Spleen (tissue), 7 donors: Measurements from ENCODE around the gene PCCA.

Source experiments
- CTCF ChIP-seq, 11 experiments: fragments of 200-600 bp in 7 of 11; fragments of 450-650 bp in 4 of 11; sonication (generic) in 4 of 11; IDR thresholded peaks in 8 of 11; conservative IDR thresholded peaks in 3 of 11; 1 replicate in 7 of 11; 2 replicates in 4 of 11; pipeline versions ENCODE4 v1.4.0 to v1.8.0; 2016 to 2021; ENCODE audit warnings: antibody characterized with exemption in 11 of 11, inconsistent platforms in 4 of 11, mild to moderate bottlenecking in 1 of 11
- POLR2A ChIP-seq, 3 donors: fragments of 450-650 bp; IDR thresholded peaks; one replicate each; pipeline ENCODE4 v1.5.1; 2017; ENCODE audit warnings: antibody characterized with exemption in 3 of 3, mild to moderate bottlenecking in 1 of 3
- POLR2AphosphoS5 ChIP-seq, 3 donors: sonication (generic); formaldehyde crosslinking; IDR thresholded peaks; one replicate each; pipeline ENCODE4 v1.5.1; 2017; ENCODE audit warnings: antibody characterized with exemption in 3 of 3
- donor health status: DM: no; HTN: no; CAD: no; lungs with moderate emphysema.
- donor health status: DM: no; HTN: no; CAD: no.
- donor health status: DM: no; HTN: no; CAD: no.

GRCh38 chr13:100356426-100356825 is 267.5 kb downstream of the PCCA start:
- TF ChIP-seq CTCF (IDR thresholded peaks at IDR 0.05 in 8 of 11, conservative IDR thresholded peaks at IDR 0.05 in 3 of 11) (no peak), POLR2AphosphoS5 (IDR thresholded peaks at IDR 0.05) (no peak), POLR2A (IDR thresholded peaks at IDR 0.05) (no peak)
